KMS-11 (cell line): ENCODE data around the gene SPATS2L.

Source experiments
- H2AFZ ChIP-seq: fragments of 200-600 bp; sonication (generic); 2 replicates; pipeline ENCODE4 v1.6.1; 2016; ENCODE audit warnings: antibody characterized with exemption, mixed run types, low read depth
- H3K27ac ChIP-seq: fragments of 200-600 bp; sonication (generic); 2 replicates; pipeline ENCODE4 v1.6.1; 2016; ENCODE audit warnings: mild to moderate bottlenecking, mixed run types
- H3K27me3 ChIP-seq: fragments of 200-600 bp; sonication (generic); 2 replicates; pipeline ENCODE4 v1.6.1; 2017; ENCODE audit warnings: mild to moderate bottlenecking, low read depth, mixed run types, moderate library complexity; ENCODE audit not compliant: insufficient read depth
- H3K36me3 ChIP-seq: fragments of 200-600 bp; sonication (generic); 2 replicates; pipeline ENCODE4 v1.6.1; 2017; ENCODE audit warnings: mild to moderate bottlenecking, mixed run types; ENCODE audit not compliant: insufficient read depth
- H3K4me1 ChIP-seq: fragments of 200-600 bp; sonication (generic); 2 replicates; pipeline ENCODE4 v1.6.1; 2016; ENCODE audit warnings: mild to moderate bottlenecking, low read depth, mixed run types; ENCODE audit not compliant: poor library complexity, severe bottlenecking
- H3K4me2 ChIP-seq: fragments of 200-600 bp; sonication (generic); 2 replicates; pipeline ENCODE4 v1.7.0; 2016; ENCODE audit warnings: mild to moderate bottlenecking, mixed run types
- H3K4me3 ChIP-seq: fragments of 200-600 bp; sonication (generic); IDR thresholded peaks from 2 replicates; pipeline ENCODE4 v1.6.1; 2017; ENCODE audit warnings: low read depth, low read length, mixed read lengths; ENCODE audit not compliant: insufficient read depth
- H3K79me2 ChIP-seq: fragments of 200-600 bp; sonication (generic); 2 replicates; pipeline ENCODE4 v1.6.1; 2016; ENCODE audit warnings: low read depth, mixed run types; ENCODE audit not compliant: insufficient read depth
- H3K9ac ChIP-seq: fragments of 200-600 bp; sonication (generic); 2 replicates; pipeline ENCODE4 v1.6.1; 2016; ENCODE audit warnings: mild to moderate bottlenecking, mixed run types
- H4K20me1 ChIP-seq: fragments of 200-600 bp; sonication (generic); 2 replicates; pipeline ENCODE4 v1.6.1; 2016; ENCODE audit warnings: mild to moderate bottlenecking, mixed run types; ENCODE audit not compliant: insufficient read depth
- TF ChIP-seq, protein P1 (sequence below): fragments of 200-600 bp; sonication (generic); conservative IDR thresholded peaks from 2 replicates; pipeline ENCODE4 v1.6.1; 2017; ENCODE audit warnings: low read depth, mild to moderate bottlenecking, antibody characterized with exemption, low read length, moderate library complexity, mixed read lengths

Gene SPATS2L

GRCh38 chr2:200279857-200280256 lies 26.6 kb upstream of the SPATS2L start:
- no peaks in the 10 kb centered on the region for H4K20me1 ChIP-seq
- H3K36me3 ChIP-seq: no peaks in the 10 kb centered on the region
- H3K4me2 ChIP-seq: no peak overlapping the region
- H3K4me1 ChIP-seq: no peaks in the 10 kb centered on the region
- no peak overlapping the region for H3K4me3 ChIP-seq
- no peaks in the 10 kb centered on the region for H3K79me2 ChIP-seq
- H3K27me3 ChIP-seq: no peaks in the 10 kb centered on the region
- no peak overlapping the region for H3K27ac ChIP-seq
- no peak overlapping the region for H3K9ac ChIP-seq
- TF ChIP-seq, protein P1, sequence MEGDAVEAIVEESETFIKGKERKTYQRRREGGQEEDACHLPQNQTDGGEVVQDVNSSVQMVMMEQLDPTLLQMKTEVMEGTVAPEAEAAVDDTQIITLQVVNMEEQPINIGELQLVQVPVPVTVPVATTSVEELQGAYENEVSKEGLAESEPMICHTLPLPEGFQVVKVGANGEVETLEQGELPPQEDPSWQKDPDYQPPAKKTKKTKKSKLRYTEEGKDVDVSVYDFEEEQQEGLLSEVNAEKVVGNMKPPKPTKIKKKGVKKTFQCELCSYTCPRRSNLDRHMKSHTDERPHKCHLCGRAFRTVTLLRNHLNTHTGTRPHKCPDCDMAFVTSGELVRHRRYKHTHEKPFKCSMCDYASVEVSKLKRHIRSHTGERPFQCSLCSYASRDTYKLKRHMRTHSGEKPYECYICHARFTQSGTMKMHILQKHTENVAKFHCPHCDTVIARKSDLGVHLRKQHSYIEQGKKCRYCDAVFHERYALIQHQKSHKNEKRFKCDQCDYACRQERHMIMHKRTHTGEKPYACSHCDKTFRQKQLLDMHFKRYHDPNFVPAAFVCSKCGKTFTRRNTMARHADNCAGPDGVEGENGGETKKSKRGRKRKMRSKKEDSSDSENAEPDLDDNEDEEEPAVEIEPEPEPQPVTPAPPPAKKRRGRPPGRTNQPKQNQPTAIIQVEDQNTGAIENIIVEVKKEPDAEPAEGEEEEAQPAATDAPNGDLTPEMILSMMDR: no peak
- no peak overlapping the region for H2AFZ ChIP-seq

GRCh38 chr2:200286578-200286977 lies 19.9 kb upstream of the SPATS2L start:
- Histone ChIP-seq H3K4me1 (no peaks in the 10 kb centered on the region), H3K4me3 (no peak overlapping the region), H3K36me3 (no peaks in the 10 kb centered on the region), H3K27ac (no peak overlapping the region), H3K79me2 (no peaks in the 10 kb centered on the region), H3K4me2 (no peak overlapping the region), H4K20me1 (no peaks in the 10 kb centered on the region), H3K9ac (no peak overlapping the region), H3K27me3 (no peaks in the 10 kb centered on the region), H2AFZ (no peak overlapping the region)
- TF ChIP-seq, protein P1: no peak

DNA sequence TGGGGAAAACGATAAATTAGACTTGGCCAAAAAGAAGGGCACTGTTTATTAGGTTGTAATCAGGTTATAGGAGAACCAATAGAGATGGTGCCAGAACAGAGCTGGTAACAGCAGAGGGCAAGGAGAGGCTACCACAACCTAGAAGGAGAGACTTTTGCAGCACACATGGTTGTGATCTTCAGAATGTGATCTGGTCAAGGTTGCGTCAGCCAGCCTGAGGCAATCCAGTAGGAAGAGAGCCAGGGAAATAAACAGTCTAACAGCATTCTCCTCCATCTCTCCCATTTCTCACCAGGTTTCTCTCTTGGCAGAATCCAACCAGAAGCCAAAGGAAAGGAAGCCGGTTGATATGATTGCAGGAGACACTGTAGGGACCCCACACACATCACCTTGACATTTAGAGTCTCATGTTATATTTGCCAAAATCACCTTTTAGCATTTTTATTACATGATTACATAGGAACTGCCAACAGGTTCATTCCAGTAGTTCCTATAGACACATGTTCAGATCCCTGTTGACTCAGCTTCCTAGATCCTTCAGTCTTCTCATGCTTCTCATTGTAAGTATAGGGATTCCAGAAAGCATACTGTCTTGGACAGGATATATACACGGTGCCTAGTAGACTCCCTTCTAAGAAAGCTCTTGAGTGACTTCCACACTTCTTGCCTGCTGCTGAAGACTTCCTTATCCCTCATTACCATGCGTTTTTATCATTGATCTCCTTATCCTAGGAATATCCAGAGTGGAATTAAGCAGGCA lies 17.6 kb upstream of the SPATS2L start:
- H3K36me3 ChIP-seq: no peaks in the 10 kb centered on the region
- H3K4me1 ChIP-seq: no peaks in the 10 kb centered on the region
- no peak overlapping the region for H3K27ac ChIP-seq
- H4K20me1 ChIP-seq: no peaks in the 10 kb centered on the region
- TF ChIP-seq, protein P1: no peak
- no peak overlapping the region for H3K4me2 ChIP-seq
- H3K27me3 ChIP-seq: no peaks in the 10 kb centered on the region
- H3K4me3 ChIP-seq: no peak overlapping the region
- no peak overlapping the region for H2AFZ ChIP-seq
- no peaks in the 10 kb centered on the region for H3K79me2 ChIP-seq
- H3K9ac ChIP-seq: no peak overlapping the region

DNA sequence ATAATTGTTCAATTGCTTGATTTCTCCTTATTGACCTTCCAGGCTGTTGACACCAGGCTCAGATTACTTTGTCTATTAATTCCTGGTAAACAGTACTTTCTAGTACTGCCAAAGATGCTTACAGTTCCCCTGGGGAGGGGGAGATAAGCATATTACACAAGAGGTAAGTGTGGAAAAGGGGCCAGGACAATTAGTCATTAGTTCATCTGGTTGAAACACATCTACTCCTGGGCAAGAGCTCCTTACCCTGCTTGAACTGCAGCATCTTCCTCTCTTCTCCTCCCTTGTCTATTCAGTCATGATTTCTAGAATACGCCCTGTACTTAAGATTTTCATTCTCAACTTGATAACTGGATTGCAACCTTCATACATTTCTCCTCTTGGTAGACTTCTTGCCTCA lies 10.4 kb upstream of the SPATS2L start:
- Histone ChIP-seq H3K4me1 (no peaks in the 10 kb centered on the region), H3K9ac (no peak overlapping the region), H3K36me3 (no peaks in the 10 kb centered on the region), H3K27ac (no peak overlapping the region), H3K4me3 (no peak overlapping the region), H2AFZ (no peak overlapping the region), H3K27me3 (no peaks in the 10 kb centered on the region), H3K79me2 (no peaks in the 10 kb centered on the region), H4K20me1 (no peaks in the 10 kb centered on the region), H3K4me2 (no peak overlapping the region)
- TF ChIP-seq, protein P1: no peak
